HG02571 (cell line): ENCODE results near the gene GRIA4.

Experiments
- ATAC-seq: cut with Tn5 transposase; IDR thresholded peaks from one replicate; pipeline ENCODE4 v1.9.1; 2021; ENCODE audit warnings: mild to moderate bottlenecking, moderate library complexity; ENCODE audit not compliant: unreplicated experiment

Gene GRIA4

GRCh38 chr11:105609832-105610781 is at the start of gene GRIA4:
GRIA4 (plus strand) TSS chr11:105610073; CDS start chr11:105610998, 925 bp downstream.
- ATAC-seq: no peak

- no peak for ATAC-seq
Observed at GRCh38 chr11:105573091-105573490, 36.8 kb upstream of the GRIA4 start.

GRCh38 chr11:105574974-105575373 is 34.9 kb upstream of the GRIA4 start:
- no peak for ATAC-seq

GRCh38 chr11:105577641-105578040 is 32.2 kb upstream of the GRIA4 start:
- no peak for ATAC-seq

- ATAC-seq: no peak
Observed at GRCh38 chr11:105579111-105579510, 30.8 kb upstream of the GRIA4 start.

GRCh38 chr11:105582497-105582896 is 27.4 kb upstream of the GRIA4 start:
- ATAC-seq: no peak

- no peak for ATAC-seq
Observed at GRCh38 chr11:105588001-105588400, 21.9 kb upstream of the GRIA4 start.

- no peak for ATAC-seq
Observed at GRCh38 chr11:105589346-105589745, 20.5 kb upstream of the GRIA4 start.

- no peak for ATAC-seq
Observed at GRCh38 chr11:105592035-105592434, 17.8 kb upstream of the GRIA4 start.

GRCh38 chr11:105598371-105598770 is 11.5 kb upstream of the GRIA4 start:
- ATAC-seq: no peak

GRCh38 chr11:105603156-105603555 is 6.7 kb upstream of the GRIA4 start:
- no peak for ATAC-seq

- peak; percentile 60 for ATAC-seq
Observed at GRCh38 chr11:105609341-105609781, 512 bp upstream of the GRIA4 start.

- ATAC-seq: no peak
Observed at GRCh38 chr11:105610871-105611571, 1.1 kb downstream of the GRIA4 start.

GRCh38 chr11:105611572-105612441 is 1.9 kb downstream of the GRIA4 start:
- ATAC-seq: no peak

GRCh38 chr11:105612771-105613170 is 2.9 kb downstream of the GRIA4 start:
- no peak for ATAC-seq

- ATAC-seq: no peak
Observed at GRCh38 chr11:105613183-105613582, 3.3 kb downstream of the GRIA4 start.

GRCh38 chr11:105618343-105618955 is 8.6 kb downstream of the GRIA4 start:
- ATAC-seq: no peak

GRCh38 chr11:105619556-105619955 is 9.7 kb downstream of the GRIA4 start:
- no peak for ATAC-seq

- ATAC-seq: no peak
Observed at GRCh38 chr11:105622016-105622415, 12.1 kb downstream of the GRIA4 start.

GRCh38 chr11:105632316-105632715 is 22.4 kb downstream of the GRIA4 start:
- ATAC-seq: no peak
